Central memory CD4-positive, alpha-beta T cell (primary cell): ENCODE data around the gene CHAT.

Experiments used
- DNase-seq: peaks from one replicate; pipeline ENCODE4 v3.0.0; 2022

CHAT gene

GRCh38 chr10:49612513-49613164 lies 1.2 kb upstream of the CHAT start:
- no peak for DNase-seq

DNA sequence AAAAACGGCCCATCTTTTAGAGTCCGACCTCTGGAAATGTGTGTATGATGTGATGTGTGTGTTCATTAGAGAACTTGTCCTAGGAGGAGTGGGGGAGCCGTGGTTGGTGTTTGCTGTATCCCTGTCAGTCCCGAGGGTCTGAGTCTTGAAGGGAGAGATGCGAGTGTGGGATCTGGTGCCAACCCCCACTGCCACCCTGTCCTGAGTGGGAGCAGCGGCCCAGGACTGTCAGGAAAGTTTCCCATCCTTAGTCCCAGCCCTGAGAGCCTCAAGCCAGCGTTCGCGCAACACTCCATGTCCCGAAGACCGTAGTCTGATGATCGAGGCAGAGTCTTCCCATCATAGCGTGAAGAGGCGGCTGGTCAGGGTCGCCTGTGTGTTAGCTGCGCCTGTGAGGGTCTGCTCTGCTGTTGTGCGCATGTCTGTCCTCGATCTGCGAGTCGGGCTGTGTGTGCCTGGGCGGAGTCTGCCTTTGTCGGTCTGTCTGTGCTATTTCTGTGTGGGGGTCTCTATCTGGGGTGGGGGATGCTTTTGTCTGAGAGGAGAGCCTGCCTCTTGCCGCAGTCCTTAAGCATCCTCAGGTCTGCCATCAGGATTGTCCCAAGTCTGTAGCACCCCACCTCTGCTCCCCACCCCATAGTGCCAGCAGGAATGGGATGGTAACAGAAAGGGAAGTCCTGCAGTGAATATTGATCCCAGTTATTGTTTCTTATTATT lies 514 bp upstream of the CHAT start:
- no peak for DNase-seq

DNA sequence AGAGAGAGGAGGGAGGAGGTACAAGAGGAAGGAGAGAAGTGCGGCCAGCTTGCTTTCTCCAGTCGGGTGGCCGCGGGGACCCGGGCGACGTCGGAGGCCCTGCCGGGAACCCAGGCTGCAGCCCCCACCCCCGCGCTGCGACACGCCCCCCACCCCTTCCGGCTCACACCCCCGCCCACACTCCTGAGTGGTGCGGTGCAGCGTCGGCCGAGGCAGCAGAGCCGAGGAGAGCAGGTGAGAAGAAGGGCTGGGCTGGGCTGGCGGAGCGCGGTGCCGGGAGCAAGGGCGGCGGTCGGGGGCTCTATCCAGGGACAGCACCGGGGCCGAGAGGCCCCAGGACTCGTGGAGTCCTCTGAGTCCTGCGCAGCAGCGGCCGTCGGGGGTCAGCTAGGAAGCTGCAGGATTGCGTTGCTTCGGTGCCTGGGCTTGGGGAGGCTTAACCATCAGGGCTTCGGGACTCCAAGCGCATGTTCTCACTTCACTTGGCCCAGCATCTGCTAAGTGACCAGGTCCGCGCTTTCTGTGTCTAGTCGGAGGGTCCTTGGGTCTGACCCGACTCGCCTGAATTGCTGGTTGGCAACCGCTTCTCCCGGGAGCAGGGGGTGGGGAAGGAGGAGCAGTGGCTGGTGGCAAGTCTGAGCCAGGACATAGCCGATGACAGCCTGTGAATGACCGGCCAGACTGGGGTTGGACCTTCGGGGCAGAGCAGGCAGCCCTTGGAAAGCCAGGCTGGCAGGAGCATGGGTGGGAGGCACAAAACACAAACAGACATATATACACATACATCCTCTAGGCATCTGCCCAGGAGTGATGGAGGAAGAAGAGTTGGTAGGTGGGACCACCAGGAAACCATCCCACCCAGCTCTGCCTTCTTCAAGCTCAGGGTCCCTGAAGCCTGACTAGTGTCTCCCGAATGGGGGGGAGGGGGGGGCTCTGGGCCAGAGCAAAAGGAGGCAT lies 683 bp downstream of the CHAT start:
- DNase-seq = no peak

DNA sequence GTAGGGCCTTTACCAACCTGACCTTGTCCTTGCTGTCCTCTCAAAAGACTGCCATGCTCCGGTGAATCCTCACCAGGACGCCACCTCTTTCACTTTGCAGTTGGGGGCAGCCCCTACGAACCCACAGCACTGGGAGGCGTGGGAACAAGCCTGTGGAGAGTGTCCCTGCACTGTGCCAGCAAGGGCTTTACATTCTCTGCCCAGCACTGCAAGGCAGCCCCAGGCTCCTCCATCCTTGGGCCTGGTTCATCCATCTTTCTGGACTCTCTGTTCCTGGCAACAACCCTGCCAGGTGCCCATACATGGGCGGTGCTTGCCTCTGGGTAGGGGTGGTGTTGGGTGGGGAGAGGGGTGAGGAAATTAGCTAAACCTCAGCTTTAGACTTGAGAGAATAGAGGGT lies 1.4 kb downstream of the CHAT start:
- DNase-seq = no peak

GRCh38 chr10:49615721-49616120 lies 1.9 kb downstream of the CHAT start:
- DNase-seq = no peak

DNA sequence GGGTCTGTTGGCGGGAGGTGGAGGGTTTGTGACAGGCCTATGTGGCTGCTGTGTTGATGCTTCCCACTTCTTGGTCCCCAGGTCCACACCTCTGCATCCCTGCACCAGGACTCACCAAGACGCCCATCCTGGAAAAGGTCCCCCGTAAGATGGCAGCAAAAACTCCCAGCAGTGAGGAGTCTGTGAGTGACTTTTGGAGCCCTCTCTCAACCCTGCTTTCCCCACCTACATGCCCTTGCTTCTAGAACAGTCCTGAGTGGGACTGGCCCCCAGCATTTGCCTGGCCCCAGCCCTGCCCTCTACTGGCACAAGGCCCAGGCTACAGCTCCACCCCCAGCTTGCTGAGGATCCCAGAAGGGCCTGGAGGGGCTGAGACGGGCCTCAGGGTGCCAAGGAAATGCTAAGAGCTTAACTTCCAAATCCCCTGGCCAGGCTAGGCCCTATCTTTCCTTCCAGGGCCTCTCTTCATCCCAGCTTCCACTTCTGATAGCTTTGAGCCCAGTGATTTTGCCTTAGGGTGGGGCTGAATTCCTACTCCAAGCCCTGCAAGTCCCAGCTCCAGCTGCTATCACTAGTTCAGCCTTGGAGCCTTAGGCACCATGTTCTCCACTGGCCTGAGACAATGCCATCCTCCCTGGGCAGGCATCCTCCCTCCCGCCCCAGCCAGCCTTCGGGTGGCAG lies 2.7 kb downstream of the CHAT start:
- DNase-seq = no peak

DNA sequence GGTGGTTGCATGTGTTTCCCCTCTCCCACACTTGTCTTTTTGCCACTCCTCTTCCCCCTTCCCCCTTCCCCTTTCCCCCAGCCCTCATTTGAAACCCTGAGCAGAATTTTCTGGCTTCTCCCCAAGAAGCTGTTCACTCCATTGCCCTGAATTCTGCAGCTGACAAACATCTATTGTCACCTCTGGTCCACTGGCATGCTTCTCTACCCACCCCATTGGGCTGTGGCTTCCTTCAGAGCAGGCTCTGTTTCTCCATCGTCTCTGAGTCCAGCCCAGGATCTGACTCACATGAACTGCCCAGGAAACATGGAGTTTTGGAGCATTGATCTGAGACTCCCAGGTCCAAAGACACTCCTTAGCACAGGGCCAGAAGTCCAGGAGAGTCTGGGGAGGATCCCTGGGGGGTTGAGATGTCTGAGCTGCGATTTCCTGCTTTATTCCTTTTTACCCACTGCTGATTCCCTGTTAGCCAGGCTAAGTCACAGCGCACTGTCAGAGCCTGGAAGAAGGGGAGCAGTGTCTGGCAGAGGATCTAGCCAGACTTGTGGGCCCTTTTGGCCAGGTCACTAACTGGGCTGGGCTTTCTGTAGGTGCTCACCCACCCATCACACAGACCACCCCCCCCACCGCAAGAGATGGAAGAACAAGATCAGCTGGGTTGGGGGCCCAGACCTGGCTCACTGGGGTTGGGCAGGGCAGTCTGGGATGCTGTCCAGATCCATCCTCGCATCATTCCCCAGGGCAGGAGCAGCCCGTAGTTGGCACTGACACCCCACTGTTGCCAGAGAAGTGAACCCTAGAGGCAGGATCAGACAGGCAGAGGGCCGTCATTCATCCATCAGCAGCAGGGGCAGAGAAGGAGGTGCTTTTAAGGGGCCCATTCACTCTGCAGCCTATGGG lies 3.5 kb downstream of the CHAT start:
- DNase-seq = no peak

DNA sequence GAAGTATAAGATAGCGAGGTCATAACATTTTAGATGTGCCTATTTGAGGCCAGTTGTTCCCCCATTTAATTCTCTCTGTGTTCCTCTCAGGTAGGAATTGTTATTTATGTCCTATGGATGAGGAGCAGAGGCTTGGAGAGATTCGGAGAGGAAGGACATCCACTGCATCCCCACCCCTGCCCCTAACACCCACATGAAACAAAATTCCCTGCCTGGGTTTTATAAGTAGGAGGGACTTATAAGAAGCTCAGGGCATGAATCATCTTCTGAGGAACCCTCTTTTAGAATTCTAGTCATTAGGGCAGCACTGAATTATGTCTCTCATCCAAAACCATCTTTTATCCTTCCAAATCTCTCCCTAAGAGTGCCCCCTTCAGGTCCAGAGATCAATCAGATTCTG lies 5.0 kb downstream of the CHAT start:
- no peak for DNase-seq

DNA sequence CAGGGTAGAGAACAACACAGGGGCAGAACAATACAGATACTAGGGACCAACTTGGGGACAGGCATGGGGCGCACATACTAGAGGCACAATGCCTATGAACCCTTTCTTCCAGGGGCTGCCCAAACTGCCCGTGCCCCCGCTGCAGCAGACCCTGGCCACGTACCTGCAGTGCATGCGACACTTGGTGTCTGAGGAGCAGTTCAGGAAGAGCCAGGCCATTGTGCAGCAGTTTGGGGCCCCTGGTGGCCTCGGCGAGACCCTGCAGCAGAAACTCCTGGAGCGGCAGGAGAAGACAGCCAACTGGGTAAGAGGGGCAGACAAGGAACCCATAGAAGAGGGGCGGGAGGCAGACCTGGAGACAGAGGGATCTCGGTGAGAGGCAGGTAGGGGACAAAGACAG lies 5.8 kb downstream of the CHAT start:
- DNase-seq = no peak

DNA sequence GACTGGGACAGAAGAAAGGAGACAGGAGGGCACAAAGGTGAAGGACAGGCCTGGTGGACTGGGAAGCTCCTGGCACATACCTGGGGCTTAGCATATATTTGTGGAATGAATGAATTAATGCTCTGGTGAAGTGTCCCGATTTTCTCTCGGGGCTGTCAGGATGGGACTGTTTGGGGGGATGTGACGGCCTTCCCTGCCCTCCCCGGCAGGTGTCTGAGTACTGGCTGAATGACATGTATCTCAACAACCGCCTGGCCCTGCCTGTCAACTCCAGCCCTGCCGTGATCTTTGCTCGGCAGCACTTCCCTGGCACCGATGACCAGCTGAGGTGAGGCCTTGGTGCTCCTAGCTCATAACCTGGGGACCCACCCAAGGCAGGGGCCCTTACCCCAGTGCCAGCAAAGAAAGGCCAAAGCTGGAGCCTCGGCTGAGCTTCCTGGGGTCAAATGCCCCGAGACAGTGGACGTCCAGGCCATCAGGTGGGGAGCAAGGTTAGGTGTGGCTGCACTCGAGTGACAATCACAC lies 6.5 kb downstream of the CHAT start:
- no peak for DNase-seq

DNA sequence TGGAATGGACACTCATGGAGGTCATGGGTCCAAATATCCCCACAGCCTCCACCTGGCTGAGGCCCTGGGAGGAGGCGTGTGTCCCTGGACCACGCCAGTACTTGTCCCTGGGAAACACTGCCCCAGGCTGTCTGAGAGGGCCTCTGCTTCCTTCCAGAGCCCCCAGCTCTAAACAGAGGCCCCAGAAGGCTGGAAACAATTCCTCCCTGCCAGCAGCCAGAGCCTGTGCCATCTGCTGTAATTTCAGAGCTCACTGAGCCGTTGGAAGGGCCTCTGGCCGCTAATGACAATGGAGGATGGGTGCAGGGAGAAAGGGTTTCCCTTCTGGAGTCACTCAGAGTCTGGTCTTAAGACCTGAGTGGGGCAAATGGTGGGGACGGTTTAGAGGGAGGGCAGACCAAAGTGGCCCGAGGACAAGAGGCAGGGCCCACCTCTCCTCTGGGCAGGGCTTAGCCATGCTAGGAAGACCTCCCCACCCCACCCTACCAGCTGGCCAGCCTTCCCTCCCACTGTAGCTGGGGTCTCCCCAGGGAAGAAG lies 7.1 kb downstream of the CHAT start:
- no peak for DNase-seq

DNA sequence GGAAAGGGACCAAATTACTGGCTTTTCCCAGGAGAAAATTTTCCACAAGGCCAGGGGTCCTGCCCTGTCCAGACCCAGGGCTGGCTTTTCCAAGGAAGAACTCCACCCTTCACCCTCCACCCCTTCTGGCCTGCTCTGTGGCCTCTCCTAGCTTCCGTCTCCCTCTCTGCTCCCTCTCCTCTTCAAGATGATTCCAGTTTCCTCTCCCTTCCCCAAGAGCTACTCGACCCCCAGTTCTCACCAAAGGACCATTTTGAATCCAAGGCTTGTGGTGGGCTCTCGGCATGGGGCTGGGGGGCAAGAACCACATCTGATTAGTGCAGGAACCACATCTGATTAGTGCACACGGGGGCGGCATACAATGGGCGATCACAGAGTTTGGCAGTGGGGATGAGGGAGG lies 7.7 kb downstream of the CHAT start:
- DNase-seq = no peak

DNA sequence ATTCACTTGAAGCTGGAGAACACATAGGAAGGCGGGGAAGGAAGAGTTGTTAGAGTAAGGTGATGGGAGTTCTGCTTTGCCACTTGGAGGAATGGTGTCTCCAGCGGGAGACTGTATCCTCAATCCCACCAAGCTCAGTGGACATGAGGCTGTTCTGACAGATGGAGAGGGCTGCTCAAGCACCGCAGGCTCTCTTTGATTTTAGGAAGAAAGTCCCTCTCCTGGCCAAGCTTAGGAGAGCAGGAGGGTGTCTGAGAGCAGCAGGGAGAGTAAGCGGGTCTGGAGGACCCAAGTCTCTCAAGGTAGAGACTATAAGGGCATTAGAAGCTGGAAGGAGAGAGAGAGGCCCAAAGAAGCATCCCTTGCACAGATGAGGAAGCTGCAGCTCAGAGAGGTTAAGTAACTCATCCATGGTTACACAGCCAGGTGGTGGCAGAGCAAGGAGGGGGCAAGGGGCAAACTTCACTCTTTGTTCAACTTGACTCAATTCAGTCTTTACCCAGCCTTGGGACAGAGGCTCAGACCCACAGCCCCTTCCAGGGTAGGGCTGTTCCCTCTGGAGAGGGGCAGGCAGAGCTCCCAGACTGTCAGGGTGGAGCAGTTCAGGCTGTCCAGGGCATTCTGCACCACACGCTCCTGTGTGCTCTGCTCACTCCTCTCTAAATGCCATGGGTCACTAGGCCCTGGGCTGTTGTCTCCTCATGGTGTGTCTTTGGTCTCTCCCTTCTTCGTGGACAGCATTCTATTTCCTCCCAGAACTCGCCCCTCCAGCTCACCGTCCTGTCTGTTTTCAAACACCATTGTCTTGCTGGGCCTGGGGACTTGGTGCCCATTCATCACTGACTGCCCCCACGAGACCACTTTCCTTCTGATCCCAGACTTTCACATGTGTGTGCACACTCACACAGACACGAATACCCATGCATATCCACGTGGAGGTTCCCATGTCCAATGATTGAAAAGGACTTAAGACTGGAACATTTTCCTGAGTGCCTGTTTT lies 8.9 kb downstream of the CHAT start:
- no peak for DNase-seq

GRCh38 chr10:49624629-49625028 lies 10.8 kb downstream of the CHAT start:
- no peak for DNase-seq

- DNase-seq = no peak
Measured at GRCh38 chr10:49625411-49625810, 11.6 kb downstream of the CHAT start.

- DNase-seq = no peak
Measured at GRCh38 chr10:49627038-49627437, 13.2 kb downstream of the CHAT start.

DNA sequence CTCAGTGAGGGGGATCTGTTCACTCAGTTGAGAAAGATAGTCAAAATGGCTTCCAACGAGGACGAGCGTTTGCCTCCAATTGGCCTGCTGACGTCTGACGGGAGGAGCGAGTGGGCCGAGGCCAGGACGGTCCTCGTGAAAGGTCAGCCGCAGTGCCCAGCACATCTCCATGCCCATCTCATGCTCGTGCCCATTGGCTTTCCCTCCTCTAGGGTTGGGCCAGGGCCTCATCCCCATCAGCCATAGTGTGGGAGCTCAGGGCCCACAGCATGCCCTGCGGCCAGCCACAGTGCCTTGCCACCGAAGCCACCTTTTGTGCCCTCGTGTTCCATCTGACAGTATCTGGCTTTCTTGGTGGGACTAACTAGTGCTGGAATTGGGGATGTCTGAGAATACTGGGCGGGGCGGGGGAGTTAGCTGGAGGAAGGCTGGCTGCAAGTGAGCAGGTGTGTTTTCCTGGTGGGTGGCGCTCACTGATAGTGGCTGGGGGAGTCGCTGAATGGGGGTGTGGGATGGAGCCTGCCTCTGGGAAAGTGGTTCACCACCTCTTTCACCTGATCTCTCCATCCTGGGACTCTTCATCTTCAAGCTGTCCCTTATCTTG lies 13.9 kb downstream of the CHAT start:
- DNase-seq = no peak

- DNase-seq = no peak
Measured at GRCh38 chr10:49628599-49628998, 14.8 kb downstream of the CHAT start.

GRCh38 chr10:49629431-49629881 lies 15.6 kb downstream of the CHAT start:
- DNase-seq = no peak

GRCh38 chr10:49631975-49632374 lies 18.1 kb downstream of the CHAT start:
- DNase-seq = no peak
